ENCODE measurements around the gene EPN2. TPM values are rescaled to one million over a fixed set of nuclear protein-coding genes. Genes with fewer than 3 reads are reported as not detected.

Gene EPN2
- total RNA-seq, 2 experiments from 2014 or later, result 11.9 to 12.3 TPM

GRCh38 chr17:19286751-19287341, 49.7 kb downstream of the EPN2 start:
- ATAC-seq (ENCODE audit: poor library complexity) (no peak), DNase-seq (no peak)
- H3K4me1 Mint-ChIP-seq (ENCODE audit: low read depth), result peaks cover 15% of the 10 kb centered on the region
- ChIA-PET POLR2A (no interaction called here), CTCF (no interaction called here)
- H3K27ac ChIP-seq (ENCODE audit: low read depth in 1 of 2, low read length in 2 of 2), result no peak overlapping the region
- H3K36me3 Mint-ChIP-seq (ENCODE audit: low read depth), result peaks cover 4% of the 10 kb centered on the region
- H3K9me3 ChIP-seq (ENCODE audit: control insufficient read depth in 1 of 2, insufficient read depth in 1 of 2, low read length in 2 of 2), result no peaks in the 10 kb centered on the region
- H3K4me1 ChIP-seq (ENCODE audit: insufficient read depth, low read length), result peaks cover 16% of the 10 kb centered on the region
- no peaks in the 10 kb centered on the region for H3K36me3 ChIP-seq (ENCODE audit: insufficient read depth, low read length)
- intact Hi-C loops (cut with DNase I, micrococcal nuclease), result no loop called here
- peaks cover 13% of the 10 kb centered on the region for H3K27me3 Mint-ChIP-seq
- no peak overlapping the region for H3K4me3 Mint-ChIP-seq
- TF ChIP-seq CTCF (IDR thresholded peaks at IDR 0.05), result no peak
- H3K27ac Mint-ChIP-seq, result no peak overlapping the region
- H3K27me3 ChIP-seq (ENCODE audit: control insufficient read depth in 1 of 2, insufficient read depth in 2 of 2, low read length in 2 of 2), result no peaks in the 10 kb centered on the region
- H3K4me3 ChIP-seq (ENCODE audit: low read length), result no peak overlapping the region
- H3K9me3 Mint-ChIP-seq, result no peaks in the 10 kb centered on the region

- H3K27me3 Mint-ChIP-seq, result peaks cover 13% of the 10 kb centered on the region
- no peak for TF ChIP-seq CTCF (IDR thresholded peaks at IDR 0.05)
- Histone ChIP-seq H3K4me3 (ENCODE audit: low read length) (no peak overlapping the region), H3K36me3 (ENCODE audit: insufficient read depth, low read length) (no peaks in the 10 kb centered on the region), H3K27me3 (ENCODE audit: control insufficient read depth in 1 of 2, insufficient read depth in 2 of 2, low read length in 2 of 2) (peaks cover 0 to 2% of the 10 kb centered on the region in 2 experiments), H3K9me3 (ENCODE audit: control insufficient read depth in 1 of 2, insufficient read depth in 1 of 2, low read length in 2 of 2) (no peaks in the 10 kb centered on the region), H3K27ac (ENCODE audit: low read depth in 1 of 2, low read length in 2 of 2) (no peak overlapping the region), H3K4me1 (ENCODE audit: insufficient read depth, low read length) (peaks cover 16% of the 10 kb centered on the region)
- H3K4me1 Mint-ChIP-seq (ENCODE audit: low read depth), result peaks cover 15% of the 10 kb centered on the region
- ChIA-PET CTCF (interaction anchor here (0.8 kb wide), 1 partner anchor 475 kb away, joined by 3 read pairs; no protein-coding TSS in a partner anchor), POLR2A (no interaction called here)
- DNase-seq, result no peak
- intact Hi-C loops (cut with DNase I, micrococcal nuclease), result no loop called here
- no peak for ATAC-seq (ENCODE audit: poor library complexity)
- H3K9me3 Mint-ChIP-seq, result no peaks in the 10 kb centered on the region
- H3K36me3 Mint-ChIP-seq (ENCODE audit: low read depth), result peaks cover 4% of the 10 kb centered on the region
- no peak overlapping the region for H3K27ac Mint-ChIP-seq
- H3K4me3 Mint-ChIP-seq, result no peak overlapping the region
Observed at GRCh38 chr17:19287651-19288050, 50.5 kb downstream of the EPN2 start.

- Histone ChIP-seq H3K27me3 (ENCODE audit: control insufficient read depth in 1 of 2, insufficient read depth in 2 of 2, low read length in 2 of 2) (peaks cover 0 to 2% of the 10 kb centered on the region in 2 experiments), H3K4me1 (ENCODE audit: insufficient read depth, low read length) (peaks cover 14% of the 10 kb centered on the region), H3K27ac (ENCODE audit: low read depth in 1 of 2, low read length in 2 of 2) (no peak overlapping the region), H3K9me3 (ENCODE audit: control insufficient read depth in 1 of 2, insufficient read depth in 1 of 2, low read length in 2 of 2) (no peaks in the 10 kb centered on the region), H3K4me3 (ENCODE audit: low read length) (no peak overlapping the region), H3K36me3 (ENCODE audit: insufficient read depth, low read length) (no peaks in the 10 kb centered on the region)
- no peak for TF ChIP-seq CTCF (IDR thresholded peaks at IDR 0.05)
- Mint-ChIP-seq H3K4me3 (no peak overlapping the region), H3K9me3 (no peaks in the 10 kb centered on the region), H3K27me3 (peaks cover 13% of the 10 kb centered on the region), H3K4me1 (ENCODE audit: low read depth) (peaks cover 15% of the 10 kb centered on the region), H3K36me3 (ENCODE audit: low read depth) (peaks cover 4% of the 10 kb centered on the region), H3K27ac (no peak overlapping the region)
- intact Hi-C loops (cut with DNase I, micrococcal nuclease), result no loop called here
- ATAC-seq (ENCODE audit: poor library complexity), result no peak
- ChIA-PET POLR2A (no interaction called here), CTCF (interaction anchor here (0.8 kb wide), 1 partner anchor 474 kb away, joined by 3 read pairs; no protein-coding TSS in a partner anchor)
- no peak for DNase-seq
Observed at GRCh38 chr17:19288453-19288852, 51.3 kb downstream of the EPN2 start.
